Activated CD4-positive, alpha-beta T cell treated with anti-CD3 and anti-CD28 coated beads for 48 hours (primary cell): Measurements from ENCODE around the gene TXNDC16.
A peak's percentile ranks its signal among the peaks of the same experiment; 100 is the strongest.
"Not testable (repeated sequence)": the region's sequence is repeated elsewhere in the genome, so short reads cannot be mapped to it uniquely, and the experiment has no call there.

Source experiments
- DNase-seq: peaks from one replicate; pipeline ENCODE4 v3.0.0-alpha.2; 2020

TXNDC16 gene

GRCh38 chr14:52552063-52552988, at the start of gene TXNDC16, which contains the start of gene GPR137C:
Gene TXNDC16 (minus strand): TSS chr14:52552505. CDS start chr14:52543557, 8,948 bp downstream.
Gene GPR137C (plus strand): TSS chr14:52552836. CDS start chr14:52553148, 312 bp downstream.
- peak; percentile 100 for DNase-seq

GRCh38 chr14:52599974-52600373, 47.7 kb upstream of the TXNDC16 start:
- no peak for DNase-seq

- no peak for DNase-seq
Observed at GRCh38 chr14:52598568-52598967, 46.3 kb upstream of the TXNDC16 start.

GRCh38 chr14:52596861-52597260, 44.6 kb upstream of the TXNDC16 start:
- no peak for DNase-seq

GRCh38 chr14:52596320-52596719, 44.0 kb upstream of the TXNDC16 start:
- DNase-seq: no peak

GRCh38 chr14:52590318-52590717, 38.0 kb upstream of the TXNDC16 start:
- no peak for DNase-seq

- no peak for DNase-seq
Observed at GRCh38 chr14:52589646-52590045, 37.3 kb upstream of the TXNDC16 start.

GRCh38 chr14:52583544-52583943, 31.2 kb upstream of the TXNDC16 start:
- DNase-seq: no peak

GRCh38 chr14:52575858-52576257, 23.6 kb upstream of the TXNDC16 start:
- DNase-seq: no peak

GRCh38 chr14:52568454-52568853, 16.1 kb upstream of the TXNDC16 start:
- DNase-seq: not testable (repeated sequence)

- no peak for DNase-seq
Observed at GRCh38 chr14:52563120-52563519, 10.8 kb upstream of the TXNDC16 start.

GRCh38 chr14:52558688-52559087, 6.4 kb upstream of the TXNDC16 start:
- DNase-seq: no peak

GRCh38 chr14:52553671-52554575, 1.6 kb upstream of the TXNDC16 start:
- peak; percentile 85 for DNase-seq

- peak; percentile 49 for DNase-seq
Observed at GRCh38 chr14:52553002-52553670, 831 bp upstream of the TXNDC16 start.

GRCh38 chr14:52551696-52552062, 626 bp downstream of the TXNDC16 start:
- no peak for DNase-seq

- DNase-seq: no peak
Observed at GRCh38 chr14:52551205-52551604, 1.1 kb downstream of the TXNDC16 start.

- DNase-seq: no peak
Observed at GRCh38 chr14:52550661-52551060, 1.6 kb downstream of the TXNDC16 start.

GRCh38 chr14:52547526-52547925, 4.8 kb downstream of the TXNDC16 start:
- DNase-seq: no peak

GRCh38 chr14:52547027-52547426, 5.3 kb downstream of the TXNDC16 start:
- no peak for DNase-seq

- DNase-seq: no peak
Observed at GRCh38 chr14:52546318-52546670, 6.0 kb downstream of the TXNDC16 start.

GRCh38 chr14:52545584-52546317, 6.6 kb downstream of the TXNDC16 start:
- DNase-seq: no peak

GRCh38 chr14:52538623-52539022, 13.7 kb downstream of the TXNDC16 start:
- no peak for DNase-seq
